ENCODE measurements around the gene ANKRD33B.

ANKRD33B gene

DNA sequence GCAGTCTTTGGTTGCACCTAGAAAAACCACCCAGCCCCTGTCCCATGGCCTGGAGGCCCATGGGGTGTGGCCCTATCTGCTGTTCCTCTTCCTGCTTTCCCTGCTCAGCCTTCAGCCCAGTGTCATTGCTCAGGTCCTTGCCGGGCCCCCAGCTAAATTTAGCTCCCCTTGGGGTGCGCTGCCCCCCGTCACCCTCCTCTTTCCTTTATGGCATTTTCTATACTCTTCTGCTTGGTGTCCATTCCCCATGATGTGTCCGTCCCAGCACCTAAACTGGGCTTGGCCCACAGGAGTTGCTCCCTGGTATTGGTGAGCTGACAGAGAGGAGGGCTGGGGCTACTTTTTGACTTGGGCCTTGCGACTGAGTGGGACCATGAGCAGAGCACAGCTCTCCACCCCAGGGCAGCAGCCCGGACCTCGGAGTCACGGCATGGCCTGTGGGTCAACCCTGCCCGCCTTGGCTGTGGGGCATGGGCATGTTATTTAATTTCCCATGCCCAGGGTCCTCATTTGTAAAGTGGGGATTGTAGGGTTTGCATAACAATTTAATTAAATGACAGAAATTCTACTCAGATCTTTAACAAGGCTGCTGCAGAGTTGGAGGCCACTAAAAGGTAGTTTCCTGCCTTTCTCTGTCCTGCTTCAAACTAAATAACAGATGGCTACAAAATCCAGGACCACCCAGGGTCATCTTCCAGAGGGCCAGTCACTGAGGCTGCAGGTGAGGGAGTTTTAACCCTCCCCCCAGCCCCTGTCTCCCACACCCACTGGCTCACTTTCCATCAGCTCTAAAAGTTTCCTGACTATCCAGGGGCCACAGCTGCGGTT is 99.0 kb downstream of the ANKRD33B start:
- DNase-seq: no peak

DNA sequence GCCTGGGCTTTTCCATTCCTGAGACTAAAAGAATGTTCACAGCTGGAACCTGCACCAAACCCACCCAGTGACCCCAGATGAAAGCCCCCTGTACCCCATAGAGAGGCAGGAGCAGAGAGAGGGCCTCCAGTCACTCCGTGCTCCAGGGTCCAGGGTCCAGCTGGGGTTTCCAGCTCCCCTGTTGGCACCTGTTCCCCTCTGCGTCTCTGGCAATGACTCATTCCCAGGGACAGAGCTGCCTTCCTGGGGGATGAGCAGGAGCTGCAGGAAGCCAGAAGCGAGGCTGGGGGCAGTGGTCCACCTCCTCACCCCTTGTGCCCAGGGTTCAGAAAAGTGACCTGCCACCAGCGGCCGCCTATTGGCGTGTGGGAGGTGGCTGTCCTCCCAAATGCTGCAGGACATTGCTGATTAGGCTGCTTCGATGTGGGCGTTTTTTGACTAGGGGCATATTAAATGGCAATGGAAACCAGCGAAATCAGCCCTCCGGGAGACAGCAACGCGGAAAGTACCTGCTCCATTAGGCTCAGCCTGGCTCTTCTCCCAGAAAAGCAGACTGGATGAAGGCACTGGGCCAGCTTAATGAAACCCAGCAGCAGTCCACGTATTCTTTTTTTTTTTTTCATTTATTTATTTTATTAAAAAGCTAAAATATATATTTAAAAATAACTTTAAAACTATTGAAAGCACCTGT is 99.8 kb downstream of the ANKRD33B start:
- DNase-seq: peak; percentile 36

DNA sequence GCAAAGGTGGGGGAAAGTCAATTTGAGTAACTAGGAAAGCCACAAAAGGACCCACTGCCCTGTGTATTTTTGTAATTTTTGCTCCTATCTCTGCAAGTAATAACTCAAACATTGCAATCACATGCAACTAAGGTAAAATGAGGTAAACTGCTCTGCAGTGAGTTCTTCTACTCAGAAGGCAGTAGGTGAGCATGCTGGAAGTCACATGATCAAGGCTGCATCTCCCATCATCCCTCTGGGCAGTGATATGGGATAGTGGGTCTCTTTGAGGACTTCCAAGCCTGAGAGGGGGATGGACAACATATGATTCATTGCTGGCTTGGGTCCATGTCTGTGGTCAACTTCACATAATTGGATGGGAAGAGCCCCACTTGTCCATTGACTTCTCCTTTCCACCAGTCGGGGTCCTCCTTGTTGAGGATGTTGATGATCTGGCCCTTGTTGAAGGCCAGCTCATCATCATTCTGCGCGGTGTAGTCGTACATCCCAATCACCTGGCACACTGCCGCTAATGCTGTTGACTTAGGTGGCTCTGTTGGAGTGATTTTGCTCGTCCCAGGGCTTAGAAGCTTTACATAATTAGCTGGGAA is 100.4 kb downstream of the ANKRD33B start:
- DNase-seq: peak; percentile 44

- no peak for DNase-seq
These were observed 101.9 kb downstream of the ANKRD33B start for GRCh38 chr5:10665799-10666198.

DNA sequence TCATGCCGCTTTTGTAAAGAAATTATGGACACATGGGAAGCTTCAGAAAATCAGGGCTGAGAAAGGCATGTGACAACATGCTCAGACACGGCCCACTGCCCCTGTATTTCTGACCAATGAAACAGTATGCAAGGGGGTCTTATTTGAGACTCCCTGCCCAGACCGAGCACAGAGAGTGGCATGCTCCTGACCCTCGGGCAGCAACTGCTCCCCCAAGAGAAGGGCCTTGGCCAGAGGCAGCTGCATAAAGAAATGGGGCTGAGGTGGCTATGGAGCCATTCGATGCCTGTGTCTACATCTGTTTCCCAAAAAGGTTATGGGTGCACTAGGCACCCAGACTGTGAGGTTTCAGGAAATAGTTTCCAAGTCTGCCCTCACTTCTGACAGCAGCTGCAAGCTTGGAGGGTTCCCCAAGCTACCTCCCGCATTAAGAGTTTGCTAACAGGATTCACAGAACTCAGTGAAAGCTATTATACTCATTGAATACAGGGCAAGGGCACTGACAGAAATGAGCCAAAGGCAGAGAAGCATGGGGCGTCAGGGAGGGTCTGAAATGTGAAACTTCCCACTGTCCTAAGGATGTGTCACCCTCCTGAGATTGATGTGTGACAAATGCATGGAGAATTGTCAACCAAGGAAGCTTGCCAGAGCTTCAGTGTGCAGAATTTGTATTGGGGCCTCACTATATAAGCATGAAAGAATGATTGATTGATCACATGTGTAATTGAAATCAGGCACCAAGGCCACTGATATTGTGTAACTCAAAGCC is 102.8 kb downstream of the ANKRD33B start:
- no peak for DNase-seq

DNA sequence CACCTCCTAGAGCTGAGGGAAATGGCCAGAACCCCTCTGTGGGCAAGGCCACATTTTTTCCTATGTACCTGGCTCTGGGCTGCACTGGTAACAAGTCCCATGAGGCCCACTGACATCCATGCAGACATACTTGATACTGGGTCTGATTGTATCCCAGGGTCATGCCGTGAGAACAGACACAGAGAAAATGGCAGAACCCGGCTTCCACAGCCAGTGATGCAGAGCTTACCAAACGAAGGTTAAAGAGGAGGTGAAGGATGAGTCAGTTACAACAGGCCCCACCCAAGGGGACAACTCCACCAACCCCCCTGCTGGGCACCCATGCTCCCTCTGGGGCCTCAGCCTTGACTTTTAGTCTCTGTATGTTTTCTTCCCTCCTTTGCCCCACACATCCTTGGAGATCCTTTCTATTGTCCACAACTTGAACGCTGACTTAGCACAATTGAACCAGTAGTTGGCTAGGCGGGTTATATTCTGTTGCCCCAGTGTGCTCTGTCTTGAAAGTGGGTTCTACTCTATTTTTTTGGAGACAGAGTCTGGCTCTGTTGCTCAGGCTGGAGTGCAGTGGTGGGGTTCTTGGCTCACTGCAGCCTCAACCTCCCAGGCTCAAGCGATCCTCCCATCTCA is 103.7 kb downstream of the ANKRD33B start:
- no peak for DNase-seq

DNA sequence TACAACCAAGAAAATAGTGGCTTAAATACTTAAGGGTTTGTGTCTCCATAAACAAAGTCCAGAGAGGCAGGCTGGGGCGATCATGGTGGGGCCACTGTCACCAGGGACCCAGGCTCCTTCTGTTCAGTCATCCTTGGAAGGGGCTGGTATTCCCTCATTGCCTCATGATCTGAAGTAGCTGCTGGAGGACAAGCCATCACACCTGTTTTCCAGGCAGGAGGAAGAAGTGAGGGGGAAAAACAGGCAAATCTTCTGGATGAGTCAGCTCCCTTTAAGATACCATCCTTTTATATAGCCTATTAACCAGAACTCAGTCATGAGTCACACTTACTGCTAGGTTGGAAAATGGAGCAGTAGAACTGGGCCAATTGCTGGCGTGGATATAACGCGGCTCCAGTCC is 104.8 kb downstream of the ANKRD33B start:
- no peak for DNase-seq

- DNase-seq: no peak
These were observed 106.1 kb downstream of the ANKRD33B start for GRCh38 chr5:10669983-10670382.

- no peak for DNase-seq
These were observed 107.5 kb downstream of the ANKRD33B start for GRCh38 chr5:10671041-10672008.

DNA sequence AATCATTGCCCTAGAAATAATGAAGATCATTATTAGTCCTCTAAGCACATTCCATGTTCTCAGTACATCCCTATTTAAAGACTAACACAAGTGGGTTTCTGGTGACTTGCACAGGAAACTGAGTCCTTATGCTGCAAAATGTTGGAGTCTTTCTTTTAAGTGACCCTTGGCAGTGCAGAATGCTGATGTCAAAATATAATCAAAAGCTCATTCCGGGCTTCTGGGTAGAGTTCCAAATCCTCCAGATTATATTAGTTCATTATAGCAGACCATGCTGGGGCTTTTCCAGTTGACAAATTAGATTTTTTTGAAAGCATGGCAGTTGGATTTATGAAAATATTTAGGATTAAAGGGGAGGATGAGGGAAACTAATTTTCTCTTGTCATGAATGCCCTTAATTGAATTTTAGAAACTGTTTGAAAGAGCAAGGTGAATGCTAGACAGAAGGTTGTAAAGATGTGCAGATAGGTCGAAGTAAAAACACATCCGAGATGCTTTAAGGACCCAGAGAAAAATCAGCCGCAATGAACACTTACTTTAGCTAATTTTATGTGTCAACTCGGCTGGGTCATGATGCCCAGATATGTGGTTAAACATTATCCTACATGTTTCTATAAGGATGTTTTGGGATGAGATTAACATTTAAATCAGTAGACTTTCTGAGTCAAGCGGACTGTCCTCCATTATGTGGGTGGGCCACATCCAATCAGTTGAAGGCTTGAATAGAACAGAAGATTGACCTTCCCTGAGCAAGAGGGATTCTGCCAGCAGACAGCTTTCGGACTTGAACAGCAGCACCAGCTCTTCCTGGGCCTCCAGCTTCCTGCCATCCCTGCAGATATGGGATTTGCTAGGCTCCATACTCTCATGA is 108.5 kb downstream of the ANKRD33B start:
- no peak for DNase-seq

GRCh38 chr5:10673017-10673389 is 109.1 kb downstream of the ANKRD33B start:
- no peak for DNase-seq

GRCh38 chr5:10673407-10673806 is 109.5 kb downstream of the ANKRD33B start:
- DNase-seq: no peak

GRCh38 chr5:10674096-10674495 is 110.2 kb downstream of the ANKRD33B start:
- DNase-seq: no peak

- no peak for DNase-seq
These were observed 110.7 kb downstream of the ANKRD33B start for GRCh38 chr5:10674582-10674981.

- DNase-seq: no peak
These were observed 111.4 kb downstream of the ANKRD33B start for GRCh38 chr5:10675177-10675700.

GRCh38 chr5:10676224-10676623 is 112.4 kb downstream of the ANKRD33B start:
- peak; percentile 32 for DNase-seq

- DNase-seq: no peak
These were observed 113.1 kb downstream of the ANKRD33B start for GRCh38 chr5:10676946-10677345.

GRCh38 chr5:10677533-10677932 is 113.7 kb downstream of the ANKRD33B start:
- no peak for DNase-seq

GRCh38 chr5:10678244-10678643 is 114.4 kb downstream of the ANKRD33B start:
- peak; percentile 39 for DNase-seq

GRCh38 chr5:10679336-10679988 is 115.6 kb downstream of the ANKRD33B start:
- no peak for DNase-seq
